ENCODE data around the gene FAM168A. TPM values are rescaled to one million over a fixed set of nuclear protein-coding genes. Genes with fewer than 3 reads are reported as not detected.

Gene FAM168A
- total and polyA plus RNA-seq, 2 of the 8 experiments (the other 6 are each of a cell fraction or from before 2014, with no cell fraction given) = 17.1 to 21.6 TPM

DNA sequence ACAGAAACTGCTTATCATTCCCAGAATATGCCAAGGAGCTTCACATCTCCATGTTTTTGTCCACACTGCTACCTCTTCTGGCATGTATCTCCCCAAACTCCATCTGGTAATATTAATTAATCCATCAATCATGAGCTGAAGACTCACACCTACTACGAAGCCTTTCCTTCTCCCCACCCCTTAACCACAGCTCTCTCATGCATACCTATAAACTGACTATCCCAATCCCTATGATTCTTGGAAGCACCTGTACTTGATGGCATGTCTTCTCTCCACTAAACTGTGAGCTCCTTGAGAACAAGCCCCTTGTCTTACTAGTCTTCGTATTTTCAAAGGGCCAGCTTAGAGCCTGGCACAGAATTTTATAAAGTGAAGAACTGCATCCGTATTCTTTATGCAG lies 174.4 kb downstream of the FAM168A start:
- Histone ChIP-seq H3K9ac (replicated peaks in 1 of 4; ENCODE audit: extremely low read depth in 1 of 4, low read depth in 3 of 4, low read length in 3 of 4) (no peak overlapping the region), H3K56ac (replicated peaks; ENCODE audit: insufficient read length, low read depth, low read length) (no peak overlapping the region), H3K14ac (ENCODE audit: insufficient read length) (no peak overlapping the region), H2BK15ac (ENCODE audit: low read length) (no peak overlapping the region), H3K4me1 (replicated peaks in 1 of 4; ENCODE audit: control insufficient read depth in 3 of 4, insufficient read depth in 4 of 4, low read length in 3 of 4) (peaks cover 0 to 2% (median under 1%) of the 10 kb centered on the region in 4 experiments; a peak in 2 of 7 replicates), H3K79me1 (ENCODE audit: low read depth, low read length) (no peaks in the 10 kb centered on the region; the same call in 1 of the 2 replicates), H3K79me2 (ENCODE audit: control insufficient read depth in 1 of 2, insufficient read depth in 2 of 2, low read length in 2 of 2) (no peaks in the 10 kb centered on the region), H2BK20ac (ENCODE audit: low read length) (no peak overlapping the region), H4K20me1 (replicated peaks in 1 of 2; ENCODE audit: control insufficient read depth in 1 of 2, insufficient read depth in 2 of 2, low read length in 2 of 2) (no peaks in the 10 kb centered on the region), H3K4ac (replicated peaks; ENCODE audit: insufficient read length, low read depth, low read length) (no peak overlapping the region), H3K36me3 (ENCODE audit: control insufficient read depth in 2 of 4, insufficient read depth in 4 of 4, low read length in 3 of 4) (no peaks in the 10 kb centered on the region; a peak in 2 of 8 replicates), H2AFZ (ENCODE audit: low read length) (no peak overlapping the region), H2BK12ac (ENCODE audit: low read depth, low read length) (no peak overlapping the region), H4K91ac (replicated peaks; ENCODE audit: insufficient read length, low read length) (no peak overlapping the region), H3K27me3 (replicated peaks in 1 of 4; ENCODE audit: control insufficient read depth in 3 of 4, extremely low read depth in 1 of 4, insufficient read depth in 3 of 4, low read length in 3 of 4) (no peaks in the 10 kb centered on the region), H3K18ac (ENCODE audit: extremely low read depth, low read length) (no peak overlapping the region), H4K8ac (ENCODE audit: extremely low read depth, insufficient read depth, low read length) (no peak overlapping the region), H2BK120ac (replicated peaks; ENCODE audit: low read depth, low read length) (no peak overlapping the region), H2BK5ac (ENCODE audit: low read depth, low read length) (no peak overlapping the region), H3K4me3 (ENCODE audit: extremely low read depth in 1 of 4, insufficient read depth in 2 of 4, low read depth in 3 of 4, low read length in 4 of 4) (no peak overlapping the region), H3K27ac (ENCODE audit: low read depth, low read length) (no peak overlapping the region), H3K23ac (ENCODE audit: insufficient read length) (no peak overlapping the region), H2AK5ac (ENCODE audit: low read depth, low read length) (no peak overlapping the region), H3K23me2 (ENCODE audit: low read depth, low read length) (no peaks in the 10 kb centered on the region), H3K9me3 (ENCODE audit: insufficient read depth in 2 of 2, low read depth in 1 of 2, low read length in 1 of 2) (no peaks in the 10 kb centered on the region), H4K5ac (ENCODE audit: insufficient read length, low read depth, low read length) (no peak overlapping the region), H3K4me2 (ENCODE audit: insufficient read depth in 1 of 2, low read depth in 2 of 2, low read length in 2 of 2) (no peak overlapping the region)
- no peak for FAIRE-seq
- ChIA-PET CTCF (ENCODE audit: partially characterized antibody) (interaction anchor here (0.6 to 2.9 kb wide), 12 partner anchors 8 to 237 kb away, joined by 3 to 14 read pairs (median 4); no protein-coding TSS in a partner anchor), POLR2A (ENCODE audit: partially characterized antibody) (interaction anchor here (2.4 kb wide), 1 partner anchor 26 kb away, joined by 8 read pairs; no protein-coding TSS in a partner anchor)
- WGBS, 2 experiments (ENCODE audit: extremely low coverage in 1 of 2, insufficient coverage in 1 of 2, insufficient read length in 1 of 2, insufficient replicate concordance in 2 of 2, low coverage in 1 of 2, low lambda C conversion rate in 2 of 2, missing lambda C conversion rate in 1 of 2) = 84% methylated on average over 3 of the region's 3 CpGs; no CpG with 5 or more reads in 1 of the 2 experiments
- no peak for DNase-seq (ENCODE audit: low read depth in 1 of 2, low spot score in 2 of 2)
- TF ChIP-seq, protein P1, sequence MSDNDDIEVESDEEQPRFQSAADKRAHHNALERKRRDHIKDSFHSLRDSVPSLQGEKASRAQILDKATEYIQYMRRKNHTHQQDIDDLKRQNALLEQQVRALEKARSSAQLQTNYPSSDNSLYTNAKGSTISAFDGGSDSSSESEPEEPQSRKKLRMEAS (IDR thresholded peaks at IDR 0.05) = no peak
- TF ChIP-seq HDAC6 (IDR thresholded peaks at IDR 0.05; ENCODE audit: low read depth, low read length) (no peak), POU5F1 (IDR thresholded peaks at IDR 0.05; ENCODE audit: low read depth, low read length) (no peak), RBBP5 (IDR thresholded peaks at IDR 0.05; ENCODE audit: borderline replicate concordance, low read depth, low read length) (no peak), RFX5 (IDR thresholded peaks at IDR 0.05; ENCODE audit: borderline replicate concordance, low read depth, low read length) (no peak), RAD21 (IDR thresholded peaks at IDR 0.05 in 1 of 2, conservative IDR thresholded peaks at IDR 0.05 in 1 of 2; ENCODE audit: low read depth in 2 of 2, low read length in 2 of 2) (no peak), RXRA (IDR thresholded peaks at IDR 0.05; ENCODE audit: insufficient read depth, low read depth, low read length) (no peak), CHD1 (IDR thresholded peaks at IDR 0.05; ENCODE audit: low read depth, low read length) (no peak), KDM1A (IDR thresholded peaks at IDR 0.05; ENCODE audit: borderline replicate concordance, low read length) (no peak), POLR2A (IDR thresholded peaks at IDR 0.05; ENCODE audit: control extremely low read depth in 1 of 2, low read depth in 2 of 2, low read length in 2 of 2) (no peak), TAF1 (IDR thresholded peaks at IDR 0.05; ENCODE audit: low read depth, low read length) (no peak), KDM5A (IDR thresholded peaks at IDR 0.05; ENCODE audit: low read length) (no peak)
- TF ChIP-seq, protein P2, sequence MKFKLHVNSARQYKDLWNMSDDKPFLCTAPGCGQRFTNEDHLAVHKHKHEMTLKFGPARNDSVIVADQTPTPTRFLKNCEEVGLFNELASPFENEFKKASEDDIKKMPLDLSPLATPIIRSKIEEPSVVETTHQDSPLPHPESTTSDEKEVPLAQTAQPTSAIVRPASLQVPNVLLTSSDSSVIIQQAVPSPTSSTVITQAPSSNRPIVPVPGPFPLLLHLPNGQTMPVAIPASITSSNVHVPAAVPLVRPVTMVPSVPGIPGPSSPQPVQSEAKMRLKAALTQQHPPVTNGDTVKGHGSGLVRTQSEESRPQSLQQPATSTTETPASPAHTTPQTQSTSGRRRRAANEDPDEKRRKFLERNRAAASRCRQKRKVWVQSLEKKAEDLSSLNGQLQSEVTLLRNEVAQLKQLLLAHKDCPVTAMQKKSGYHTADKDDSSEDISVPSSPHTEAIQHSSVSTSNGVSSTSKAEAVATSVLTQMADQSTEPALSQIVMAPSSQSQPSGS (IDR thresholded peaks at IDR 0.05; ENCODE audit: low read length) = no peak

Data from H1 (cell line).